ENCODE results near the gene RPS15. TPM values are rescaled to one million over a fixed set of nuclear protein-coding genes. Genes with fewer than 3 reads are reported as not detected.

The RPS15 gene
- total RNA-seq, 4 donors from 2014 or later: 1,297 to 2,978 (median 2,171) TPM

DNA sequence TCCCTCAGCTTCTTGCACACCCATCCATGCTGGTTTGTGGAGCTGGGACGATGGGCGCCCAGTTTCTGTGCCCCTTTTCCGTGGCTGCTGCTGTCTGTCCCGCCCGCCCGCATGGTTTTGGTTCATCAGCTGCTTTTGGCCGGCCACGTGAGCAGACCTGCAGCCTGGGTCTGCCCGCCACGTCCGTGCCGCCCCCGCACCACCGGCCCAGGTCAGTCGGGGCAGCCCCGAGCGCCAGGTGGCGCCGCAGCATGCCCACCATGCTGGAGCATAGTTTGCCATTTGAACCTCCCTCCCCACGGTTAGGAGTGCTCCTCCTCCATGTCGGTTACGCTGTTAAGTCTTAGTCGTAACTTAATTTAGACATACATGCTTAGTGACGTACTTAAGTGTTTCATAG, 15.3 kb upstream of the RPS15 start:
- 89% methylated on average over 22 of the region's 24 CpGs for WGBS
- H3K36me3 ChIP-seq: peaks cover 38 to 100% (median 95%) of the 10 kb centered on the region in 4 donors

DNA sequence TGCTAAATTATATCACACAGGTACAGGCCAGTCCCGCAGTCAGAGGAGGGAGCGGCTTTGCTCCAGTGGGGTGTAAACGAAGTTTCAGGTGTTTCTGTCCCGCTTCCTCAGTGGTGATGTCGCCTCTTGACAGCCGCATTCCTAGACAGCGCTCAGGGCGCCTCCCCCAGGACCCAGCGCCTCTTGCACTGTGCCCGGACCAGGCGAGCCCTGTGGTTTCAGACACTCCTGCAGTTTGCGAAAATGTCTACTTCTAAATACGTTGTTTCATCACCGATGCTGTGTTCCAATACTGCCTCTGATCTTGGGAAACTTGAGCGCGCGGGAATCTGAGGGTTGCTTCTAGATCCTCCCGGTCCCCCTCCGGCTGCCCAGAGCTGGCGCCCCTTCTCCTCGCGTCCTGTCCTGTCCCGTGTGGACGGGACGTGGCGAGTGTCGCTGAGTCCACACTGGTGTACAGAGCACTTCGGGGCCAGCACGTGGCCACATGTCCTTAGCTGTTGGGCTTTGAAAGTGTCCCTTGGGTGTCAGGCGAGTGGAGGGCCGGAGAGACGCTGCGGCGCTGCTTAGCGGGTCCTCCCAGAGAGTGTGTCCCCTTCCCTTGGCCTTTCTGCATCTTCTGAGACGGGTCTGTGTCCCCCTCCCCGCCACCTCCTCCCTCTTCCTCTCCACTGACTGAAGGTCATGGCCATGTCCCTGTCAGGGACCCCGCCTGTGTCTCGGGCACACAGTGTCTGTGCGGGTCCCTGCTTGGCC, 14.6 kb upstream of the RPS15 start:
- H3K27ac ChIP-seq (replicated peaks in 1 of 4): no peak overlapping the region
- intact Hi-C loops (cut with DNase I): no loop called here
- 93% methylated on average over 26 of the region's 40 CpGs for WGBS
- no peaks in the 10 kb centered on the region for H3K9me3 ChIP-seq
- peaks cover 39 to 99% (median 91%) of the 10 kb centered on the region in 4 donors for H3K36me3 ChIP-seq
- no peak for DNase-seq (ENCODE audit: extremely low spot score)
- peaks cover 4 to 7% (median 5%) of the 10 kb centered on the region in 4 donors for H3K4me1 ChIP-seq
- TF ChIP-seq POLR2A (IDR thresholded peaks at IDR 0.05; ENCODE audit: low read depth): no peak
- no peaks in the 10 kb centered on the region for H3K27me3 ChIP-seq
- H3K4me3 ChIP-seq: no peak overlapping the region

More for the DNA sequence above, 15.3 kb upstream of the RPS15 start:
- Histone ChIP-seq H3K27me3 (no peaks in the 10 kb centered on the region), H3K9me3 (no peaks in the 10 kb centered on the region), H3K4me1 (peaks cover 10 to 14% (median 12%) of the 10 kb centered on the region in 4 donors), H3K27ac (replicated peaks in 1 of 4) (no peak overlapping the region), H3K4me3 (no peak overlapping the region)
- TF ChIP-seq EP300 (IDR thresholded peaks at IDR 0.05): no peak
- TF ChIP-seq POLR2AphosphoS5 (IDR thresholded peaks at IDR 0.05): no peak
- TF ChIP-seq, protein P1, sequence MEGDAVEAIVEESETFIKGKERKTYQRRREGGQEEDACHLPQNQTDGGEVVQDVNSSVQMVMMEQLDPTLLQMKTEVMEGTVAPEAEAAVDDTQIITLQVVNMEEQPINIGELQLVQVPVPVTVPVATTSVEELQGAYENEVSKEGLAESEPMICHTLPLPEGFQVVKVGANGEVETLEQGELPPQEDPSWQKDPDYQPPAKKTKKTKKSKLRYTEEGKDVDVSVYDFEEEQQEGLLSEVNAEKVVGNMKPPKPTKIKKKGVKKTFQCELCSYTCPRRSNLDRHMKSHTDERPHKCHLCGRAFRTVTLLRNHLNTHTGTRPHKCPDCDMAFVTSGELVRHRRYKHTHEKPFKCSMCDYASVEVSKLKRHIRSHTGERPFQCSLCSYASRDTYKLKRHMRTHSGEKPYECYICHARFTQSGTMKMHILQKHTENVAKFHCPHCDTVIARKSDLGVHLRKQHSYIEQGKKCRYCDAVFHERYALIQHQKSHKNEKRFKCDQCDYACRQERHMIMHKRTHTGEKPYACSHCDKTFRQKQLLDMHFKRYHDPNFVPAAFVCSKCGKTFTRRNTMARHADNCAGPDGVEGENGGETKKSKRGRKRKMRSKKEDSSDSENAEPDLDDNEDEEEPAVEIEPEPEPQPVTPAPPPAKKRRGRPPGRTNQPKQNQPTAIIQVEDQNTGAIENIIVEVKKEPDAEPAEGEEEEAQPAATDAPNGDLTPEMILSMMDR (IDR thresholded peaks at IDR 0.05): no peak
- TF ChIP-seq POLR2A (IDR thresholded peaks at IDR 0.05; ENCODE audit: low read depth): no peak
- DNase-seq (ENCODE audit: extremely low spot score): no peak
- intact Hi-C loops (cut with DNase I): no loop called here

DNA sequence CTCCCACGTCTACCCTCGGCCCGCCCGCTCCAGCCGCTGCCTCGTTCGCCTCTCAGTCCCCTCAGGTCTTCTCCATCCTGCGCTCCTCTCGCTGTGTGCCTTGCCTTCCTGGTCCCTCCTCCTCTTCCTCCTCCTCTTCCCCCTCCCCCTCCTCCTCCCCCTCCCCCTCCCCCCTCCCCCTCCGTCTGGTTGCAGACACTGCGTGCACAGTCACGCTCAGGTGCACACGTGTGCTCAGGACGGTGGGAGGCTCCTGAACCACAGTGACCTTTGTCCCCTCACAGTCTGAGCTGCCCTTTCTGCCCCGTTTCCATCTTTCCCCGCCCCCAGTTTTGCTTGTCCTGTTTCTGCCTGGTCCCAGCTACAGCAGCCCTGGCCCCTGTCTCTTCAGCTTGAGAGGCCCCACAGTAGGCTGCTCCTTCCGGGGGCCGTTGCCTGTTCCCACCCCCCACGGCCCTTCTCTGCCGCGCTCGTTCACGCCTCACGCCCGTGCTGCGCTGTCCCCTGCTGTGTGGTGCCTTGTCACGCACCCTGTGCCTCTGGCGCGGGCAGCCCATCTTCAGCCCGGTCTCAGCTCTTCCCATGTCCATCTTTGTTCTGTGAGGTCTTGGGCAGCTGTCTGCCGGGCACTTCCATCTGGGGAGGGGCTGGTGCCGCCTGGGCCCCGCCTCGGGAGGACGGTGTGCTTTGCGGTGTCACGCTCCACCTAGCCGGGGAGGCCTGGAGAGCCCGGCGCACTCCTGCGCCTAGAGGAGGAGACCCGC, 13.8 kb upstream of the RPS15 start:
- WGBS: 86% methylated on average over 35 of the region's 42 CpGs
- no peak for DNase-seq (ENCODE audit: extremely low spot score)
- Histone ChIP-seq H3K4me3 (no peak overlapping the region), H3K9me3 (no peaks in the 10 kb centered on the region), H3K4me1 (peaks cover 0 to 4% (median 0%) of the 10 kb centered on the region in 4 donors), H3K27ac (replicated peaks in 1 of 4) (no peak overlapping the region), H3K36me3 (peaks cover 47 to 99% (median 91%) of the 10 kb centered on the region in 4 donors), H3K27me3 (no peaks in the 10 kb centered on the region)
- no peak for TF ChIP-seq POLR2AphosphoS5 (IDR thresholded peaks at IDR 0.05)
- TF ChIP-seq, protein P1 (IDR thresholded peaks at IDR 0.05): no peak
- no peak for TF ChIP-seq POLR2A (IDR thresholded peaks at IDR 0.05; ENCODE audit: low read depth)
- no peak for TF ChIP-seq EP300 (IDR thresholded peaks at IDR 0.05)
- intact Hi-C loops (cut with DNase I): no loop called here

DNA sequence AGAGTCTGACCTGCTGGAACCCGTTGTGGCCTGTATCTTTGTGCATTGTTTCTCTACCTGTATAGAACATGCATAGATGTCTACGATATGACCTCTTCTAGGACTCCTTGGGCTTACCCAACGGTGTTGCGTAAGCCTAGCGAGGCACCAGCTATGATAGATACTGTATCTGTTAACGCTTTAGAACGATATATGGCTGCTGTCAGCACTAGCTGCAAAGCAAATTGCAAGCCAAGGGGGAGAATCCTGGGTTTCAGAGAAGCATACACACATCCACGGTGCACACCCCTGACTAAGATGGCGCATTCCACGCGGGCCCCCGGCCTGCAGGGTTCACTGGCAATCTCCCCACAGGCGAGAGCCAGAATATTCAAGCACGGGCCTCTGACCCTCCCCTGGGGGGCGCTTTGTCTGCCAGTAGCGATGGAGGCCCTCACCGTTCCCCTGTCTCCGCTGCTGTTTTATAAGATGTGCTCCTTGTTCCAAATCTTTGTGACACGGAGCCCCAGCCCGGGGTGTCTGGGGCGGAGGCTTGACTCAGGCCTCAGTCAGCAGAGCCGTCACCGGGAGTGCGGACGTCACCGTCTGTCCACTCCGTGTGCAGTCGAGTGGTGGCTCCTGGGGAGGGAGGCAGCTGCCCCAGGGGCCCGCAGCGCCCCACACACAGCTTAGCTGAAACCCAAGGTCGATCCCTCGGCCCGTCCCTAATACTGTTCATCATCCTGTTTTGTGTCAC, 12.9 kb upstream of the RPS15 start:
- TF ChIP-seq EP300 (IDR thresholded peaks at IDR 0.05) (no peak), POLR2A (IDR thresholded peaks at IDR 0.05; ENCODE audit: low read depth) (no peak), POLR2AphosphoS5 (IDR thresholded peaks at IDR 0.05) (no peak)
- TF ChIP-seq, protein P1 (IDR thresholded peaks at IDR 0.05): no peak
- H3K27me3 ChIP-seq: no peaks in the 10 kb centered on the region
- peaks cover 0 to 10% (median 0%) of the 10 kb centered on the region in 4 donors for H3K4me1 ChIP-seq
- H3K9me3 ChIP-seq: no peaks in the 10 kb centered on the region
- no peak overlapping the region for H3K4me3 ChIP-seq
- intact Hi-C loops (cut with DNase I): no loop called here
- WGBS: 90% methylated on average over 30 of the region's 33 CpGs
- no peak for DNase-seq (ENCODE audit: extremely low spot score)
- H3K27ac ChIP-seq (replicated peaks in 1 of 4): no peak overlapping the region
- H3K36me3 ChIP-seq: peaks cover 50 to 99% (median 95%) of the 10 kb centered on the region in 4 donors

All from esophagus muscularis mucosa (tissue), 4 donors.